Large intestine (tissue), 3 donors: Measurements from ENCODE around the gene AGPS. TPM values are rescaled to one million over a fixed set of nuclear protein-coding genes. Genes with fewer than 3 reads are reported as not detected.
"Not testable (repeated sequence)": the region's sequence is repeated elsewhere in the genome, so short reads cannot be mapped to it uniquely, and the experiment has no call there.

Experiments
- DNase-seq, 2 donors: peaks; one replicate each; pipeline versions ENCODE4 v3.0.0 to v3.0.0-alpha.2; 2013
- H3K27ac ChIP-seq: one replicate; pipeline ENCODE4 v1.5.1; 2013; ENCODE audit warnings: low read length
- H3K27me3 ChIP-seq: 2 replicates; pipeline ENCODE4 v1.6.1; 2013; ENCODE audit warnings: low read length; ENCODE audit not compliant: control insufficient read depth, insufficient read depth
- H3K36me3 ChIP-seq: 2 replicates; pipeline ENCODE4 v1.6.1; 2013; ENCODE audit warnings: low read length; ENCODE audit not compliant: control insufficient read depth, insufficient read depth
- H3K4me1 ChIP-seq: one replicate; pipeline ENCODE4 v1.6.1; 2013; ENCODE audit warnings: low read length; ENCODE audit not compliant: control insufficient read depth, insufficient read depth
- H3K4me3 ChIP-seq: one replicate; pipeline ENCODE4 v1.5.1; 2013; ENCODE audit warnings: low read length
- H3K9me3 ChIP-seq: one replicate; pipeline ENCODE4 v1.6.1; 2013; ENCODE audit warnings: mild to moderate bottlenecking, low read depth, low read length, moderate library complexity; ENCODE audit not compliant: control insufficient read depth
- WGBS: methylation state at CpG from one replicate; pipeline ENCODE4 v1.1.5; 2013; ENCODE audit warnings: low lambda C conversion rate; ENCODE audit not compliant: insufficient coverage; 5-methylcytosine and 5-hydroxymethylcytosine counted together
- polyA plus RNA-seq: library from polyadenylated mRNA; unstranded; fragments of 120-200 nt; gene quantifications from one replicate; pipeline ENCODE4 v1.2.1, GENCODE V29; 2013

Gene AGPS
- polyA plus RNA-seq, 1 donor = 24.2 TPM

DNA sequence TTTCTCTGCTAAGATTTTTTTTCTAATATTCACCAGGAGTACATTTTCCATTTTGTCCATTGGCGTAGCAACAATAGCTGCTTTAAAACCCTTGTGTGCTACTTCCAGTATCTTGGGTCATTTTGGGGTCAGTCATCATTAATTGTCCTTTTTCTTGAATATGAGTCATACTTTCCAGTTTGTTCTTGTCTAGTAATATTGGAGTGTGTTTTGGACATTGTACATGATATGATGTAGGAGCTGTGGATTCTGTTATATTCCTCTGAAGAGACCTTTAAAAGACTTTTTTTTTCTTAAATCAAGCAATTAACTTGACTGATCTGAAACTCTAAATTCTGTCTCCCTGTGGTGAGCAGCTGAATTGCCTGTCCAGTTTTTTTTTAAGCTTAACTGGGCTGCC, 40.8 kb downstream of the AGPS start:
- Histone ChIP-seq H3K36me3 (peaks cover 13% of the 10 kb centered on the region), H3K9me3 (peaks cover 14% of the 10 kb centered on the region), H3K4me1 (no peaks in the 10 kb centered on the region), H3K27me3 (no peaks in the 10 kb centered on the region), H3K4me3 (no peak overlapping the region), H3K27ac (no peak overlapping the region)
- no peak for DNase-seq
- WGBS = no CpG with 5 or more reads among the region's 1 CpG

- Histone ChIP-seq H3K27me3 (no peaks in the 10 kb centered on the region), H3K36me3 (peaks cover 12% of the 10 kb centered on the region), H3K4me1 (no peaks in the 10 kb centered on the region), H3K27ac (no peak overlapping the region), H3K9me3 (peaks cover 13% of the 10 kb centered on the region), H3K4me3 (no peak overlapping the region)
- WGBS = no CpG with 5 or more reads among the region's 1 CpG
- no peak for DNase-seq
Observed at GRCh38 chr2:177434475-177434874, 41.9 kb downstream of the AGPS start.

DNA sequence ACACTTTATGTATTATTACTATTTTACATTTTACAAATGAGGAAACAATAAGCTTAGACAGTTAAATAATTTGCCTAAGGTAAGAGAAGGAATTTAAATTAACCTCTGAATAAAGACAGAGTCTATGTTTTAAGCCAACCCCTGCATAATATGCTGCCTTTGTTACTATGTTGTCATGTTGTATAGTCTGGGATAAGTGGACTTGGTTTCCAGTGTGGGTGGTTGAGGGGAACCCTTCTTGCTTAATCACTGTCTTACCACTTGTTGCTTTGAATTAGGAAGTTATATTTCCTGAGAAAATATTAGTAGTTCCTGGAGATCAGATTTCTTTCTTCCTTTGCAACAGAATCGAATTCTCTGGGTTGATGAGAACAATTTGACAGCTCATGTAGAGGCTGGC, 52.6 kb downstream of the AGPS start:
- Histone ChIP-seq H3K27ac (no peak overlapping the region), H3K4me3 (no peak overlapping the region), H3K4me1 (no peaks in the 10 kb centered on the region), H3K9me3 (peaks cover 3% of the 10 kb centered on the region), H3K36me3 (peaks cover 13% of the 10 kb centered on the region), H3K27me3 (no peaks in the 10 kb centered on the region)
- DNase-seq = no peak
- no CpG with 5 or more reads among the region's 1 CpG for WGBS

GRCh38 chr2:177448031-177448430, 55.5 kb downstream of the AGPS start:
- no peak overlapping the region for H3K4me3 ChIP-seq
- H3K4me1 ChIP-seq = no peaks in the 10 kb centered on the region
- no peak overlapping the region for H3K27ac ChIP-seq
- peaks cover 11% of the 10 kb centered on the region for H3K36me3 ChIP-seq
- 94% methylated on average over 2 of the region's 2 CpGs for WGBS
- H3K9me3 ChIP-seq = peaks cover 3% of the 10 kb centered on the region
- H3K27me3 ChIP-seq = no peaks in the 10 kb centered on the region
- no peak for DNase-seq

GRCh38 chr2:177449159-177449558, 56.6 kb downstream of the AGPS start:
- Histone ChIP-seq H3K4me3 (no peak overlapping the region), H3K27ac (no peak overlapping the region), H3K36me3 (peaks cover 11% of the 10 kb centered on the region), H3K4me1 (no peaks in the 10 kb centered on the region), H3K9me3 (peaks cover 3% of the 10 kb centered on the region), H3K27me3 (no peaks in the 10 kb centered on the region)
- WGBS = 100% methylated on average over 1 of the region's 2 CpGs
- no peak for DNase-seq

DNA sequence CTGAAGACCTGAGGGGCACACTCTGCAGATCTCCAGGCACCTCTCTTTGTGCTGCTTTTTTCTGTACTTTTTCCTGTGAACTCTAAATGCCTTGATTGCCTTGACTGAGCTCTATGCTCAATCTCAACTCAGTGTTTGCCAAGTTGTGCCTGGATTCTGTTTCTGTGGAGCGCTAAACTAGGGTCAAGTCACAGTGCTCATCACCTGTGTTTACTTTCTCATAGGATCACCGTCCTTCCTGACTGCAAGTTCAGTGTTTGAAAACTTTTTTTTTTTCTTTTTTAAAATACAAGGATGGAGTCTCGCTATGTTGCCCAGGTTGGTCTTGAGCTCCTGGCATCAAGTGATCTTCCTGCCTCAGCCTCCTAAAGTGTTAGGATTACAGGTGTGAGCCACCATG, 62.6 kb downstream of the AGPS start:
- Histone ChIP-seq H3K27me3 (no peaks in the 10 kb centered on the region), H3K4me3 (no peak overlapping the region), H3K4me1 (no peaks in the 10 kb centered on the region), H3K27ac (no peak overlapping the region), H3K9me3 (no peaks in the 10 kb centered on the region), H3K36me3 (peaks cover 11% of the 10 kb centered on the region)
- DNase-seq = no peak
- WGBS = 63% methylated on average over 2 of the region's 3 CpGs

DNA sequence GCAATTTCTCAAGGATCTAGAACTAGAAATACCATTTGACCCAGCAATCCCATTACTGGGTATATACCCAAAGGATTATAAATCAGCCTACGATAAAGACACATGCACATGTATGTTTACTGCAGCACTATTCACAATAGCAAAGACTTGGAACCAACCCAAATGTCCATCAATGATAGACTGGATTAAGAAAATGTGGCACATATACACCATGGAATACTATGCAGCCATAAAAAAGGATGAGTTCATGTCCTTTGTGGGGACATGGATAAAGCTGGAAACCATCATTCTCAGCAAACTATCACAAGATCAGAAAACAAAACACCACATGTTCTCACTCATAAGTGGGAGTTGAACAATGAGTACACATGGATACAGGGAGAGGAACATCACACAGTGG, 67.2 kb downstream of the AGPS start:
- not testable (repeated sequence) for H3K9me3 ChIP-seq, H3K27me3 ChIP-seq, H3K36me3 ChIP-seq, H3K4me3 ChIP-seq, H3K27ac ChIP-seq, H3K4me1 ChIP-seq, DNase-seq
- 100% methylated on average over 1 of the region's 1 CpG for WGBS

DNA sequence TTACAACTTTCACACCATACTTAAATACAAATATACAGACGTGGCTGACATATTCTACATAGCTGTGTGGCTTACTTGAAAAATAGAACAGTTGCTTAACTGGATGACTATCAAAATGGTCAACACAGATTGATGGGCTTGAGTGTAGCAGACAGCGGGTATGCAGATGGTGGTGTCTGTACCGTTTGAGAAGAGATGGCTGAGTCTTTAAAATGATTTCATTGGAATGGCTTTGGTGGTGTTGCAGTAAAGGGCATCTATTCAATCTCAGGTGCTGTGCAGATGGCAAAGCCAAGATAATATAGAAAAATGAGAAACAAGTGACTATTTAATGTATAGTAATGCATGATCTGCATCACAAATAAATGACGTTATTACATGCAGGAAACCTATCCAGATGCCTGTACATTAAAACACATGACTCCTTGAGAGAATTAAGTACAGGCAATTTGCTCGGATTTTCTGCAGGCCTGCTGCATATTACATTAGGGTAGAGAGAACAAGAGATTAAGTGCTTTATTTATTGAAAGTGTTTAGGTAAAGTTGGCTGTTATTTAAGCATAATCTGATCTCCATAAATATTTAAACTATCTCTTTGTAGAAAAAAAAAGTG, 68.5 kb downstream of the AGPS start:
- Histone ChIP-seq H3K9me3 (peaks cover 8% of the 10 kb centered on the region), H3K27me3 (no peaks in the 10 kb centered on the region), H3K27ac (no peak overlapping the region), H3K4me1 (no peaks in the 10 kb centered on the region), H3K36me3 (peaks cover 15% of the 10 kb centered on the region), H3K4me3 (no peak overlapping the region)
- DNase-seq = no peak
- WGBS = 95% methylated on average over 3 of the region's 5 CpGs

- Histone ChIP-seq H3K4me3 (no peak overlapping the region), H3K4me1 (no peaks in the 10 kb centered on the region), H3K36me3 (peaks cover 20% of the 10 kb centered on the region), H3K27ac (no peak overlapping the region), H3K27me3 (no peaks in the 10 kb centered on the region), H3K9me3 (peaks cover 15% of the 10 kb centered on the region)
- WGBS = 100% methylated on average over 1 of the region's 3 CpGs
- DNase-seq = no peak
Observed at GRCh38 chr2:177464549-177464948, 72.0 kb downstream of the AGPS start.

DNA sequence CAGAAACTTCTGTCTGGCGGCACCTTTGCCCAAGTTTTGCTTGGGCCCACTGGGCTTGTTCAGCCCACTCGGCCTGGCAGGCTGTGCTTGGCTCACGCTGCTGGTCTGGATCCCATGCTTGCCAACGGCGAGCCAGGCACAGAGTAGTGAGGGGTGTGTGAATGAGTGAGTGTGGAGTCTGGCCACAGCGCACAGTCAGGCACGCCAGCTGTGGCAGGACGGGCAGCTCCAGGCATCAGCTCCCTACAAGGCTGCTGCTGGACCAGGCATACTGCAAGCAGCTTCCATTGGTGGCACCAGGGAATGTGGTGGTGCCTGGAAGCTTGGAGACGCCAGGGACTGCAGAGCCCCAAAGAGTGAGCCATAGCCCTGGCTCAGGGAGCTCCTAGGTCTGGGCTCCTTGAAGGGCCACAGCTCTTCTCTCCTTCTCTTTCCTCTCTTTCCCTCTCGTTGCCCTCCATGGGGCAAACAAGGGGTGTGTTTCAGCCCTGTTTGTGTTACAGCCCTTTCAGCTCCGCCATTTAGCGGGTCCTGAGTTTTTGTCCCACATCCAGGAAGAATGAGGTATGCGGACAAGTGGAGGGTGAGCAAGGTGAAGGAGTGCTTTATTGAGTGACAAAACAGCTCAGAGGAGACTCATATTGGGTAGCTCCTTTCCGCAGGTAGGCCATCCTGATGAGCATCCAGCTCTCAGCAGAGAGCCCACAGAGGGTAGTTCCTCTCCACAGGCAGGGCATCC, 73.0 kb downstream of the AGPS start:
- H3K36me3 ChIP-seq = peaks cover 25% of the 10 kb centered on the region
- no CpG with 5 or more reads among the region's 14 CpGs for WGBS

More for the DNA sequence above, 73.0 kb downstream of the AGPS start:
- no peaks in the 10 kb centered on the region for H3K4me1 ChIP-seq
- H3K9me3 ChIP-seq = peaks cover 15% of the 10 kb centered on the region
- H3K4me3 ChIP-seq = no peak overlapping the region
- DNase-seq = no peak
- H3K27ac ChIP-seq = no peak overlapping the region
- H3K27me3 ChIP-seq = no peaks in the 10 kb centered on the region
